Coronary artery (tissue), 2 donors: ENCODE measurements around the gene MED27.

Experiments used
- DNase-seq: peaks from one replicate; pipeline ENCODE4 v3.0.0-alpha.2; 2017; ENCODE audit warnings: low spot score
- H3K27ac ChIP-seq, 2 donors: fragments of 200-600 bp; sonication (generic); one replicate each; pipeline ENCODE4 v1.5.1; 2016 to 2019
- H3K4me3 ChIP-seq: fragments of 200-600 bp; sonication (generic); 2 replicates; pipeline ENCODE4 v1.5.1; 2016; ENCODE audit warnings: mild to moderate bottlenecking, moderate library complexity
- CTCF ChIP-seq: fragments of 200-600 bp; sonication (generic); IDR thresholded peaks from one replicate; pipeline ENCODE4 v1.5.1; 2019; ENCODE audit warnings: antibody characterized with exemption

MED27 gene

GRCh38 chr9:131844745-131845118, 234.9 kb downstream of the MED27 start:
- no peak overlapping the region for H3K27ac ChIP-seq
- H3K4me3 ChIP-seq = no peak overlapping the region
- TF ChIP-seq CTCF = no peak
- DNase-seq = no peak

- no peak for TF ChIP-seq CTCF
- DNase-seq = no peak
- no peak overlapping the region for H3K27ac ChIP-seq
- no peak overlapping the region for H3K4me3 ChIP-seq
Measured at GRCh38 chr9:131843989-131844744, 235.5 kb downstream of the MED27 start.

GRCh38 chr9:131841765-131842318, 237.8 kb downstream of the MED27 start:
- no peak for TF ChIP-seq CTCF
- Histone ChIP-seq H3K27ac (no peak overlapping the region), H3K4me3 (no peak overlapping the region)
- no peak for DNase-seq

DNA sequence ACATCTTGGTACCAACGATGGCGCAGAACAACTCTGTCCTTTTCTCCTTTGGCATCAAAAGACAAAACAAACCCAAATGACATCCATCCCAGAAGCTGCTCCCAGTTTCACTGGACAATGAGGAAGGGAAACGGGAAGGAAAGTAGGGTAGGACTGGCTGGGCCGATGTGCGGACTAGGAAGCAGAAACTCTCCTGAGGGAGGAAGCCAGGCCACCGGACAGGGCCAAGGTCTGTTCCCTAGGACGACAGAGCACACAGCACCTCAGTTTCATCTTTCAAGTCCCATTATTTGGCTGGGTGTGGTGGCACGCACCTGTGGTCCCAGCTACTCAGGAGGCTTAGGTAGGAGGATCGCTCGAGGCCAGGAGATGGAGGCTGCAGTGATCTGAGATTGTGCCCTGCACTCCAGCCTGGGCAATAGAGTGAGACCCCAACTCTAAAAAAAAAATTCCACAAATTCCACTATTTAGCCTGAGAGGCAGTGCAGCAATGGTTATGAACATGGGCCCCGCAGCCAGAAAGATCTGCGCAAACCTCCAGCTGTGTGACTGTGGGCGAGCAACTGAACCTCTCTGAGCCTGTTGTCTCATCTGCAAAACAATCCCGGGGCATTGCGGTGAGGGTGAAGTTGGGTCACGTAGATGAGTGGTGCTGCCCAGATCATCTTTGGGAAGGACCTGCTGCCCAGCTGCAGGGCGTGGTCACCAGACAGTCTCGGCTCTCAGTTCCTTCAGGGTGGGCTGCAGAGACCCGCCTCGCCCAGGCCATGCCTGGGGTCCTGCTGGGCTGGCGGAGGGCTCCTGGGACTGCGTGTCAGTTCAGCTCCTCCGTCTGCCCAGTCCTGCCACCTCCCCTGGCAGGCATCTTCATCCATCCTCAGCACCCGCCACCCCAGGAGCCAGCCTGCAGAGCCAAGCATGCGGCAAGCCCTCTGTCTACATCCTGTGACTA, 238.6 kb downstream of the MED27 start:
- Histone ChIP-seq H3K4me3 (no peak overlapping the region), H3K27ac (no peak overlapping the region)
- no peak for DNase-seq
- no peak for TF ChIP-seq CTCF

DNA sequence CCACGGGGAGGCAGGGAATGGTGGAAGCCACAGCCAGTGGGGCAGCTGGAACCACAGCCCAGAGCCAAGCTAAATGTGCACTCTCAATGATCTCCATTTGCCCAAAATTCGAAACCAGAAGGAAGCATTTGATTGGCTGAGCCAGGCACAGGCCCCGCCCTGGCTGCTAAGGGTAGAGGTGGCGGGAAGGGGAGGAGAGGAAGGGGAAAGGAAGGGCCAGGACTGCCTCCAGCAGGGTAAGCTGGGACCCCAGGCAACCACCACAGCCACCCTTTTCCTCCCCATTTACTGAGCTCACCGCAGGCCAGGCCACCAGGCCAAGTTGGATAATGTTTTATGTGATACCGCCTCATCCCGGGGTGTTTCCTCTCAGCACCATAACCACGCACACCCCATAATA, 239.4 kb downstream of the MED27 start:
- no peak for DNase-seq
- no peak for TF ChIP-seq CTCF

GRCh38 chr9:131839281-131840084, 240.2 kb downstream of the MED27 start:
- TF ChIP-seq CTCF = no peak
- Histone ChIP-seq H3K27ac (no peak overlapping the region), H3K4me3 (no peak overlapping the region)
- DNase-seq = no peak

More for the DNA sequence above, 239.4 kb downstream of the MED27 start:
- H3K4me3 ChIP-seq = no peak overlapping the region
- no peak overlapping the region for H3K27ac ChIP-seq
